Endothelial cell of umbilical vein (primary cell): ENCODE measurements around the gene AK5. TPM values are rescaled to one million over a fixed set of nuclear protein-coding genes. Genes with fewer than 3 reads are reported as not detected.

Source experiments
- BruUV-seq: library from RNA; stranded (reverse); fragments of 400-500 nt; replicated peaks from 2 replicates; lab custom pipeline; 2021; lab: Mats Ljungman, UMichigan
- CTCF ChIA-PET: fragments of 300-600, 350-600 bp; sonication (Branson Sonifier 250); formaldehyde crosslinking; loops from one replicate; lab custom pipeline; 2021; ENCODE audit warnings: antibody characterized with exemption, inconsistent platforms; lab: Charles Lee
- POLR2A ChIA-PET: fragments of 300-600, 350-600 bp; sonication (Branson Sonifier 250); formaldehyde crosslinking; loops from one replicate; lab custom pipeline; 2021; ENCODE audit warnings: antibody characterized with exemption, inconsistent platforms; lab: Charles Lee
- DNase-seq: peaks from one replicate; pipeline ENCODE4 v3.0.0-alpha.2; 2011; ENCODE audit warnings: low read depth, low spot score
- FAIRE-seq: peaks from 2 replicates; lab custom pipeline; 2011; peaks lifted over from hg19 to GRCh38; lab: Jason Lieb, UNC
- H2AFZ ChIP-seq: 2 replicates; pipeline ENCODE4 v1.6.0; 2012; ENCODE audit warnings: low read depth, low read length, control low read depth, inconsistent platforms
- H3K27ac ChIP-seq: 2 replicates; pipeline ENCODE4 v1.5.1; 2011; ENCODE audit warnings: low read depth, mild to moderate bottlenecking, control low read depth, low read length, moderate library complexity; ENCODE audit not compliant: insufficient read depth
- H3K27me3 ChIP-seq, 2 experiments: 2 replicates each; pipeline versions ENCODE4 v1.6.0 to v1.6.1; 2011; ENCODE audit warnings: low read length in 2 of 2, mixed read lengths in 1 of 2; ENCODE audit not compliant: control insufficient read depth in 2 of 2, insufficient read depth in 2 of 2
- H3K36me3 ChIP-seq, 2 experiments: 2 replicates in 1 of 2; 3 replicates in 1 of 2; pipeline ENCODE4 v1.5.1; 2011; ENCODE audit warnings: low read length in 2 of 2, mild to moderate bottlenecking in 1 of 2, moderate library complexity in 1 of 2; ENCODE audit not compliant: control insufficient read depth in 2 of 2, insufficient read depth in 2 of 2; ENCODE audit errors: extremely low read depth in 1 of 2
- H3K4me1 ChIP-seq: 3 replicates; pipeline ENCODE4 v1.5.1; 2011; ENCODE audit warnings: mild to moderate bottlenecking, low read length; ENCODE audit not compliant: control insufficient read depth, insufficient read depth; ENCODE audit errors: extremely low read depth
- H3K4me2 ChIP-seq: 2 replicates; pipeline ENCODE4 v1.6.1; 2011; ENCODE audit warnings: low read length, control low read depth, mixed read lengths; ENCODE audit not compliant: insufficient read depth
- H3K4me3 ChIP-seq, 3 experiments: fragments of 200-600 bp in 1 of 3; sonication (generic), shearing (Covaris generic) in 1 of 3; replicated peaks in 1 of 3; 2 replicates each; pipeline ENCODE4 v1.5.1; 2011 to 2016; ENCODE audit warnings: control low read depth in 3 of 3, low read length in 3 of 3, mild to moderate bottlenecking in 2 of 3, inconsistent platforms in 1 of 3, low read depth in 1 of 3, moderate library complexity in 1 of 3; ENCODE audit not compliant: insufficient read depth in 1 of 3
- H3K79me2 ChIP-seq: 2 replicates; pipeline ENCODE4 v1.6.0; 2012; ENCODE audit warnings: low read length, inconsistent platforms; ENCODE audit not compliant: control insufficient read depth, insufficient read depth
- H3K9ac ChIP-seq: replicated peaks from 2 replicates; pipeline ENCODE3; 2011; ENCODE audit warnings: low read length, control low read depth; ENCODE audit not compliant: insufficient read depth; ENCODE audit errors: extremely low read depth
- H3K9me1 ChIP-seq: replicated peaks from 3 replicates; pipeline ENCODE4 v1.6.0; 2011; ENCODE audit warnings: mild to moderate bottlenecking, low read length; ENCODE audit not compliant: control insufficient read depth, insufficient read depth; ENCODE audit errors: extremely low read depth
- H3K9me3 ChIP-seq: replicated peaks from 2 replicates; pipeline ENCODE4 v1.5.1; 2012; ENCODE audit warnings: low read length, inconsistent platforms; ENCODE audit not compliant: control insufficient read depth, insufficient read depth
- H4K20me1 ChIP-seq: replicated peaks from 2 replicates; pipeline ENCODE3; 2011; ENCODE audit warnings: mild to moderate bottlenecking, low read length; ENCODE audit not compliant: control insufficient read depth, insufficient read depth; ENCODE audit errors: extremely low read depth
- EZH2 ChIP-seq: IDR thresholded peaks from 2 replicates; pipeline ENCODE4 v1.6.1; 2012; ENCODE audit warnings: borderline replicate concordance, low read depth, mild to moderate bottlenecking, moderate library complexity, low read length, inconsistent platforms; ENCODE audit not compliant: severe bottlenecking
- FOS ChIP-seq: IDR thresholded peaks from 2 replicates; pipeline ENCODE4 v1.6.1; 2011; ENCODE audit warnings: mild to moderate bottlenecking, low read length, moderate library complexity, borderline replicate concordance; ENCODE audit not compliant: insufficient read depth
- GATA2 ChIP-seq: IDR thresholded peaks from 2 replicates; pipeline ENCODE4 v1.7.0; 2011; ENCODE audit warnings: low read depth, mild to moderate bottlenecking, moderate library complexity, mixed read lengths, low read length; ENCODE audit not compliant: insufficient read length, insufficient read depth
- JUN ChIP-seq: IDR thresholded peaks from 2 replicates; pipeline ENCODE4 v1.6.1; 2011; ENCODE audit warnings: borderline replicate concordance, low read depth; ENCODE audit not compliant: insufficient read length, insufficient read depth
- MYC ChIP-seq: IDR thresholded peaks from one replicate; pipeline ENCODE4 v1.6.1; 2011; ENCODE audit warnings: mild to moderate bottlenecking, low read depth, low read length
- POLR2A ChIP-seq: IDR thresholded peaks from 2 replicates; pipeline ENCODE4 v1.6.1; 2012; ENCODE audit warnings: low read depth, mild to moderate bottlenecking, control low read depth, low read length
- POLR2AphosphoS5 ChIP-seq: IDR thresholded peaks from 2 replicates; pipeline ENCODE4 v1.6.1; 2012; ENCODE audit warnings: low read depth, mild to moderate bottlenecking, control low read depth, low read length, moderate library complexity; ENCODE audit not compliant: insufficient read depth
- dilution Hi-C: fragments of 300-500 bp; cut with MboI; formaldehyde crosslinking; loops from one replicate; pipeline ENCODE4 v1.15.0; 2019; ENCODE audit warnings: low sequenced_read_pairs; ENCODE audit not compliant: extremely low pct_ligation_motif_present
- intact Hi-C: fragments of 100-400 bp; cut with micrococcal nuclease; formaldehyde crosslinking; loops from one replicate; pipeline ENCODE4 v1.10.0; 2022
- polyA plus RNA-seq, 4 experiments: library from polyadenylated mRNA; depleted of rRNA in 3 of 4; stranded (reverse) in 3 of 4; unstranded in 1 of 4; fragments of >200 nt; gene quantifications; 2 replicates each; pipeline versions ENCODE4 v1.2.1 to v1.2.3, GENCODE V29; 2011 to 2012; ENCODE audit warnings: missing spikeins in 1 of 4
- total RNA-seq: library from RNA; stranded (reverse); gene quantifications from 2 replicates; pipeline ENCODE4 v1.2.3, GENCODE V29; 2021
- TF ChIP-seq, protein P1 (sequence below), 2 donors: IDR thresholded peaks; 1 replicate in 1 of 2; 2 replicates in 1 of 2; pipeline ENCODE4 v1.5.1; 2011; ENCODE audit warnings: low read length in 2 of 2, mild to moderate bottlenecking in 2 of 2, moderate library complexity in 2 of 2, control low read depth in 1 of 2, inconsistent platforms in 1 of 2, low read depth in 1 of 2; ENCODE audit not compliant: insufficient read depth in 1 of 2; ENCODE audit errors: extremely low read depth in 1 of 2
- TF ChIP-seq, protein P2 (sequence below): IDR thresholded peaks from 2 replicates; pipeline ENCODE4 v1.6.1; 2011; ENCODE audit not compliant: insufficient read depth, insufficient read length

Gene AK5
- total and polyA plus RNA-seq, 2 donors (not counting 3 experiments of a cell fraction or from before 2014, with no cell fraction given): 5.0 to 7.5 TPM

- dilution Hi-C loops: no loop called here
- H3K79me2 ChIP-seq: no peaks in the 10 kb centered on the region
- no peaks in the 10 kb centered on the region for H3K9me3 ChIP-seq
- ChIA-PET POLR2A (no interaction called here), CTCF (interaction anchor here (0.9 to 1.2 kb wide), 3 partner anchors 9 to 46 kb away, joined by 3 to 6 read pairs (median 3); partner anchors contain the start of gene PIGK)
- H3K27ac ChIP-seq: no peak overlapping the region
- no peak overlapping the region for H3K4me2 ChIP-seq
- H3K27me3 ChIP-seq: peaks cover 5% of the 10 kb centered on the region in 2 experiments
- TF ChIP-seq JUN (no peak), GATA2 (no peak), MYC (no peak), EZH2 (no peak), POLR2AphosphoS5 (no peak), FOS (no peak), POLR2A (no peak)
- TF ChIP-seq, protein P1, sequence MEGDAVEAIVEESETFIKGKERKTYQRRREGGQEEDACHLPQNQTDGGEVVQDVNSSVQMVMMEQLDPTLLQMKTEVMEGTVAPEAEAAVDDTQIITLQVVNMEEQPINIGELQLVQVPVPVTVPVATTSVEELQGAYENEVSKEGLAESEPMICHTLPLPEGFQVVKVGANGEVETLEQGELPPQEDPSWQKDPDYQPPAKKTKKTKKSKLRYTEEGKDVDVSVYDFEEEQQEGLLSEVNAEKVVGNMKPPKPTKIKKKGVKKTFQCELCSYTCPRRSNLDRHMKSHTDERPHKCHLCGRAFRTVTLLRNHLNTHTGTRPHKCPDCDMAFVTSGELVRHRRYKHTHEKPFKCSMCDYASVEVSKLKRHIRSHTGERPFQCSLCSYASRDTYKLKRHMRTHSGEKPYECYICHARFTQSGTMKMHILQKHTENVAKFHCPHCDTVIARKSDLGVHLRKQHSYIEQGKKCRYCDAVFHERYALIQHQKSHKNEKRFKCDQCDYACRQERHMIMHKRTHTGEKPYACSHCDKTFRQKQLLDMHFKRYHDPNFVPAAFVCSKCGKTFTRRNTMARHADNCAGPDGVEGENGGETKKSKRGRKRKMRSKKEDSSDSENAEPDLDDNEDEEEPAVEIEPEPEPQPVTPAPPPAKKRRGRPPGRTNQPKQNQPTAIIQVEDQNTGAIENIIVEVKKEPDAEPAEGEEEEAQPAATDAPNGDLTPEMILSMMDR (IDR thresholded peaks at IDR 0.05; ENCODE audit: extremely low read depth in 1 of 2, insufficient read depth in 1 of 2, low read depth in 1 of 2, low read length in 2 of 2): no peak
- TF ChIP-seq, protein P2, sequence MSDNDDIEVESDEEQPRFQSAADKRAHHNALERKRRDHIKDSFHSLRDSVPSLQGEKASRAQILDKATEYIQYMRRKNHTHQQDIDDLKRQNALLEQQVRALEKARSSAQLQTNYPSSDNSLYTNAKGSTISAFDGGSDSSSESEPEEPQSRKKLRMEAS: no peak
- no peaks in the 10 kb centered on the region for H3K4me1 ChIP-seq
- H2AFZ ChIP-seq: no peak overlapping the region
- no peaks in the 10 kb centered on the region for H4K20me1 ChIP-seq
- H3K9ac ChIP-seq: no peak overlapping the region
- DNase-seq (no peak), FAIRE-seq (no peak)
- H3K9me1 ChIP-seq: no peaks in the 10 kb centered on the region
- no peak overlapping the region for H3K4me3 ChIP-seq
- intact Hi-C loops: no loop called here
- no TSS peak for BruUV-seq
- no peaks in the 10 kb centered on the region for H3K36me3 ChIP-seq
These were observed 16.6 kb upstream of the AK5 start for GRCh38 chr1:77265180-77265579.
